ENCODE results near the gene NCK1.

The NCK1 gene

GRCh38 chr3:136910697-136911096 lies 48.7 kb downstream of the NCK1 start:
- no peak for DNase-seq

- no peak for DNase-seq
These were observed 51.2 kb downstream of the NCK1 start for GRCh38 chr3:136913168-136913567.

DNA sequence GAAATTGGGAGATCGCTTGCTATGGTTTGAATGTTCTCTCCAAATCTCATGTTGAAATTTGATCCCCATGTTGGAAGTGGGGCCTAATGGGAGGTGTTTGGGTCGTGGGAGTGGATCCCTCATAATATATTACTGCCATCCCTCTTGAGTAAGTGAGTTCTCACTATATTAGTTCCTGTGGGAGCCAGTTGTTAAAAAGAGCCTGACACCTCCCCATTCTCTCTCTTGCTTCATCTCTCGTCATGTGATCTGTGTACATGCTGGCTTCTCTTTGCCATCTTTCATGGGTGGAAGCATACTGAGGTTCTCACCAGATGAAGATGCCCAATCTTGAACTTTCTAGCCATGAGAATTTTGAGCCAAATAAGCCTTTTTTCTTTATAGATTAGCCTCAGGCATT lies 52.7 kb downstream of the NCK1 start:
- no peak for DNase-seq

- no peak for DNase-seq
These were observed 54.2 kb downstream of the NCK1 start for GRCh38 chr3:136916223-136916622.

DNA sequence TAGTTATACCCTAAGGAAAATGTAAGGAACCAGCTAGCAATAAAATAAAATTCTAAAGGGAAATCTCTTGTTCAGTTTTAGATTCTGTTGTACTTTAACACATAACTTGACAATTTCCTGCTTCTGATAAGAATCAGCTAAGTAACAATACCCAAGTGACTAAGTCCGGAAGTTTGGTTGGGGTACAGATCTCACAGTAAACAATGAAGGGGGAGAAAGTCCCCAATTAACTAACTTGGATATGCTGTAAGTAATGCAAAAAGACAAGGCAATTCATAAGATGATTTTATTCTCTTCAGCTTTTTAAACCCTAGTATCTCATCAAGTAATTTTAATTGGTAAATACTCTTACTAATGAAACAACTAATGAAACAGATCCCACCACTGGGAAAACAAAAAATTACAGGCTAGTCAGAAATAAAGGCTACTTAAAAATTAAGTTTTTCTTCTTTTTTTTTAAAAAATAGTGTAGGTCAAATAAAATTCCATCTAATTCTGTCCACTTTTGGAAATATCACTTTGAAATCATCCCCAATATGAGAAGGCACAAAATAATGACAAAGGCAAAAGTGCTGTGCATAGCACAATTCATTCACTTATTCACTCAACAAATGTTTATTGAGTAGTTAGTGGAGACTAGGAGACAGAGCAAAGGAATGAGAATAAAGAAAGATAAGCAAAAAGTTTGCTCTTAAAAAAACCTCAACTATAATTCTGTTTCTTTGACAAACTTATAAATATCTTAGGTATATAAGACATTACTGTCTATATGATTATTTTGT lies 58.0 kb downstream of the NCK1 start:
- DNase-seq = no peak

- no peak for DNase-seq
These were observed 59.0 kb downstream of the NCK1 start for GRCh38 chr3:136920904-136921611.

- DNase-seq = no peak
These were observed 63.6 kb downstream of the NCK1 start for GRCh38 chr3:136925425-136926190.

DNA sequence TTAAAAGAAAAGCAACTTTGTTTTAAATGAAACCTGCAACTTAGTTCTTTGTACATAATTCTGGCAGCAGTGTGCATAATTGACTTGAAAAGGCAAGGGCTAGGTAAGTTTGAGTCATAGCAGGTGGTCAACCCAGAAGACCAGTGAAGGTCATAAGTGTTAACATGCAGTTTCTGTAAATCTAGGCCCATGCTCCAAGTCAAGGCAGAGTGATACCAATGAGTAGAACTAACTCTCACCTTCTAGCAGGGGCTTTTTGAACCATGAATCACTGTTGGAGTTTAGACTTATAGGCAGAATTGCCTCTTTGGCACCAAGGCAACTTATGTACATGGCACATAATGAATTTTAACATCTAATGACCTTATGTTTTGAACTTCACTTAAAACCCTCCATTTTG lies 66.2 kb downstream of the NCK1 start:
- no peak for DNase-seq

DNA sequence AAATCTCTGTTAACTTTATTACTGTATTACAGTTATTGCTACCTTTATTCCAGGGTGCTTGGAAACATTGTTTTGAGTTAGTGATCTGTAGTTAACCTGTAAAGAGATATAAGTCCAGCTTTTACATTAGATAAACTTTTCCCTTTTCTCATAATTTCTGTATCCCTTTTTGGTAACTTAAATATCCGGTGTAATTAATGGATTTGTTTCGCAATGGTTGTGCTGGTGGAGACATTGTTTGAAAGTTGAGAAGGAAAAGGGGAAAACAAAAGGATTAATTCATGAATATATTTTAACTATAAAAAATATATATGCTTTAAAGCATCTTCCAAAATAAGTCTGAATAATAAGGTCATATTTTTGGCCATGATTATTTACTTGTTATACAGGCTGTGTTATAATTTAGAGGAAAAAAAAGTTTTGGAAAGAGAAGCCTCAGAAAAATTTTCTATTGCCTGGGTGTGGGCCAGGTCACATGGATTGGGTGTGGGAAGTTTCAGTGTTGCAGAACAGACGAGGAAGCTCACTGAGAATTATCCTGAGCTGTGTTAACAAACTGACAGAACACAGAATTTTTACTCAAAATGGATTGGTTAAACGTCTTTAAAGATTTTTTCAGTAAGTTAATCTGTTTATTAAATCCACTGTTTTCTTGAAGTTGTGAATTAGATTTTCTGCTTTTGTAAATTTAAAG lies 68.1 kb downstream of the NCK1 start:
- no peak for DNase-seq

DNA sequence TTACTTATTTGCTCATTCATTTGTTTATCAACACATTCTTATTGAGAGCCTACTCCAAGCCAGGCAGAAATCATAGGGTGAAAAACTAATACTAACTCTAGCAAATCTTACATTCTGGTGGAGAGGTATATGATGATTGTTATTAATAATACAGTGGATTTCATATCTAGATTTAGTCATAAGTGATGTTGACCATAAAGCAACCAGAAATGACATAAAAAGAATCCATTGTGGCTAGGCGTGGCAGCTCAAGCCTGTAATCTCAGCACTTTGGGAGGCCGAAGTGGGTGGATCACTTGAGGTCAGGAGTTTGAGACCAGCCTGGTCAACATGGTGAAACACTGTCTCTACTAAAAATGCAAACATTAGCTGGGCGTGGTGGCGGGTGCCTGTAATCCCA lies 69.6 kb downstream of the NCK1 start:
- no peak for DNase-seq

GRCh38 chr3:136932523-136932922 lies 70.5 kb downstream of the NCK1 start:
- DNase-seq = no peak

DNA sequence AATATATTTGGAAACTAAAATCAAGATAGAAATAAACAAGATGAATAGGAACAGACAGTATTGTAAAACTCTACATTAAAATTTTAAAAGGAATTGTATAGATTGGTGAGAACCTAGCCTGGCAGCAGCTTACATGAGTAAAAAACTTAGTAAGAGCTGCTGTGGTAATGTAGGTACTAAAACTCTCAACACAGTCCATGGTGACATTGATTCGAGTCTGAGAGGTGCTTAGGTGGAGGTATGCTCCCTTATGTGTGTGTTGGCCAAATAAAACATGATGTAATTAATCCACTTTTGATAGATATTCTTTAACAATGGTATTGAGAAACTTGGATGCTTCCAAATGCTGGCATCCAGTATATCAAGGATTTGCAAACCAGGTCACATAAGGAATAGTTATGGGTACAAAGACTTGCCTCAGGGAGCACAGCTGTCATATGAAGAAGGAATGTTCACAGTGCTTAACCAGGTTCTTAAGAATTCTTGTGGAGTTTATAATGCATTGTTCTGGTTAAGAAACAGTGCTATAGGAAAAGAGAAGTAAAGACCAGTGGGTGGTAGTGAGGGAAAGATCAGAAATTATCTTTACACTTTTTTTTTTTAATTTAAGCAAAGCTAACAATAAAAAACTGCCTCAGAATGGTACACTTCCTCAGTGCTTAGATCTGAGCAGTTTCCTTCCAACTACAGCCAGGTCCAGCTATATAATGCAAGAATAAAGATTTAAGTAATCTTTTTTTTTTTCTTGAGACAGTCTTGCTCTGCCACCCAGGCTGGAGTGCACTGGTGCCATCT lies 71.2 kb downstream of the NCK1 start:
- no peak for DNase-seq

DNA sequence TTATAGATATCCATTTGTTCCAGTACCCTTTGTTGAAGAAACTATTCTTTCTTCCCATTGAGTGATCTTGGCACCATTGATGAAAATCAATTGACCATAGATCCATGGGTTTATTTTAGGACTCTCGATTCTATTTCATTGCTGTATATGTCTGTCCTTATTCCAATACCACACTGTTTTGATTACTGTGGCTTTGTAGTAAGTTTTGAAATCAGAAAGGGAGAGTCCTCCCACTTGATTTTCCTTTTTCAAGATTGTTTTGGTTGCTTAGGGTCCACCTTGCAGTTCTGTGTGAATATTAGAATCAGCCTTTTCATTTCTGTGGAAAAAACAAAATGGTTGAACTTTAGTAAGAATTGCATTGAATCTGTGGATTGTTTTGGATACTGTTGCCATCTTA lies 75.2 kb downstream of the NCK1 start:
- no peak for DNase-seq

- no peak for DNase-seq
These were observed 75.8 kb downstream of the NCK1 start for GRCh38 chr3:136937851-136938250.

DNA sequence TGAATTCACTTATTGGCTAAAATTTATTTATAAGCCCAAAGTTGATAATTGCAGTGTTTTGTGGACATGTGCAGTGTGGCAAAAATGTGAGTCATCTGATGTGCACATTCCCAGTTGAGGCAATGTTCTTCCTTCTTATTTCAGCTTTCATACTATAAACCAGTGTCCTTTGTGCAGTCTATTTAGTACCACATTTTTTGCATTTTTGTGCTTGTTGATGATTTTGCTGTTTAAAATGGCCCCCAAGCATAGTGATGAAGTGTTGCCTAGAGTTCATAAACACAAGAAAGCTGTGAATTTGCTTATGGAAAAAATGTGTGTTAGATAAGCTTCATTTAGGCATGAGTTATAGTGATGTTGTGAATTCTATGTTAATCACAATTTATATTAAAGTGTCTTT lies 76.3 kb downstream of the NCK1 start:
- no peak for DNase-seq

- no peak for DNase-seq
These were observed 77.5 kb downstream of the NCK1 start for GRCh38 chr3:136939489-136939888.

- DNase-seq = no peak
These were observed 80.8 kb downstream of the NCK1 start for GRCh38 chr3:136942803-136943202.

DNA sequence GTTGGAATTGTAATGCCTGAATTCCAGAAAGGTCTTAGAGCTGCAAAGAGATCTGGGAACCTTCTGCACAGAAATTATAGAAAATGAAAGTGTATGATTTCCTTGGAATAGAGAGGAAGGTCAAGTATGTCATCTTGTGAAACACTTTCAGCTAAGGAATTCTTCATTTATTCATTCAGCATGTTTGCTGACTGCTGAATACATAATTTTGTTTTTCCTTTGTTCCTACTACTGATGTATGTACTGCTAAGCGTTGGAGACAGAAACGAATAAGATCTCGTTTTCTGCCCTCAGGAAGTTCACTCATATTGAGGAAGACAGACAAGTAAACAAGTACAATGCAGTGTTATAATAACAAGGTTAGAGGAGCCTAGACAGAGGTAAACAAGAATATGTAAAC lies 81.4 kb downstream of the NCK1 start:
- DNase-seq = no peak

DNA sequence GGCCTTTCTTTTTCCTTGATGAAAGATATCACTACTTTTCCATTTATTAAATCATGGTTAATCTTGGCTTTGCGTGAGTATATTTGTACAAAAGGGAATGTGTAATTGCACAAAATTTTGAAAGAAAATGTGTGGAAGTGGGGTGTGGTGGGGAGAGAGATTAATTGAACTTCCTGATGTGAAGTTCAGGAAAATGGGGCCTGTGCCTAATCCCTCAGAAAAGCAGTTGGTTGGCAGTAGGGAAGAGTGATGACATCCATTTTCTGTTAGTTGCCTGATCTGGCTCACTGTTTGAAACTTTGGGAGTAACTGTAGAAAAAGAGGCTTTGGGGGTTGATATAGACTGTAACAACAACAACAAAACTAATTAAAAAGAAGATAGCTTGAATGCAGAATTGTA lies 85.0 kb downstream of the NCK1 start:
- DNase-seq = no peak

DNA sequence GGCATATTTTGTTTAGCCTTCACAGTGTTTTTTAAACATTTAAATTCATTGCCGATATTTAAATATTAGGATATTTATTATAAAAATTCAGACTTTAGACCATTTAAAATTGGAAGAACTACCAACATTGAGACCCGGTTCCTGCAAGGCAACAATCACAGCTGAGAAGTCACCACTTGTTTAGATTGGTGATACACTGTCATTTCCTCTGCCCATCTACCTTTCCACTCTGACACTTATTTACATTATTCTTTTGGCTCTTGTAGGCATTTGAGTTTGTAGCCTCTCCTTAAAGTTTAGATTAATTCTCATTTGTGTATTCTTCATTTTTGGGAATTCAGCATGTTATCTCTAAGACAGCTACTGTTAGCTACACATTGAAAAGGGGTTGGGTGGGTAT lies 85.5 kb downstream of the NCK1 start:
- DNase-seq = no peak

DNA sequence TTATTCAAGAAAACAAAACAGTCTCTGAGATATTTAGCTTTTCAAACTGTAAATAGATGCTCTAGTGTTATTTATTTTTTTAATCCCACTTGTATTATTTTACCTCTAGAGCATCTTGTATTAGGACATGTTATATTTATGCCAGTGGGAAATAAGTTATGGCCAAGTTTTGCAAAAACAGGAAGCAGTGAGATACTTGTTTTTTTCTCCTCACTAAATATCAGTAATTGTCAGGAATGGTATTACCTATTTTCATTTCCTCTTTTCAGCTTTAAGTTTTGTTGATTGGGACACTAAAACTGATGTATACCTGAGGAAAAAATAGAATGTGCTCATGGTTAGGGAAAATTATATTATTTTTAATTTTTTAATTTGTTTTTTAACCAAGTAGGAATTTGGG lies 87.1 kb downstream of the NCK1 start:
- DNase-seq = no peak

DNA sequence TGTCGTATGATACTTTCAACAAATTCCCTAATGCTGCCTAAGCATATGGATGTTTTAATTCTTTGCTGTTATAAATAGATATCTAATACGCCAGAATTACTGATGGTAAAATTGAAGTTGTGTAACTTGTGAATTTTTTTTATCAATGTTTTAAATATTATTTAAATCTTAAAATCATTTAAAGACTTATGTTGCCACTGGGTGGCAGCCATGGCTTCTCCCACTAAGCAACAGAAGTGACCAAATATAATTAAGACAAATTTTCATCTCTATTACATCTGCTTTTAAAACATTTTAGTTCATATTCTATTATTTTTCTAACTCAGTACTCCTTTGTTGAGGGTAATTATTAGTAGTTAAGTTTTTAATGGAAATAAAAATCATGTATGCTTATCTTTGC lies 87.7 kb downstream of the NCK1 start:
- no peak for DNase-seq

DNA sequence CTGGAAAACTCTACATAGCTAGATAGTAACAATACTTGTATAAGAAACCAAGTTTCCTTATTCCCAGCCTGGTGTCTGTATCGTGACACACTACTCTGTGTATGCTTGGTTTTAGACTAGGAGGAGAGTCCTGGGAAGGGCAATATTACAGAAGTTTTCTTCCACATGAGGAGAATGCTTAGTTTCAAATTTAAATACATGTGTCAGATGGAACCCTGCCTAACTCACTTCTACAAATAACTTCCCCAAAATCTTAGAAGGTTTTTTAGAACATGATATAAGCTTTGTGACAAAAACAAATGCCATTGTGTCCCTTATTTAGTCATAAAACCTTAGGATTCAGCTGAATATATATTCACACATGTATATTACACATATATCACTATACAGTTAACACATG lies 88.6 kb downstream of the NCK1 start:
- DNase-seq = no peak

Data from KG1 (cell line).